Activated CD4-positive, alpha-beta T cell treated with anti-CD3 and anti-CD28 coated beads, Interleukin-2, amount 50 U/mL, for 48 hours (primary cell): Measurements from ENCODE around the gene TFCP2.

Experiments
- DNase-seq, 2 experiments: peaks; one replicate each; pipeline ENCODE4 v3.0.0-alpha.2; 2020

Gene TFCP2

GRCh38 chr12:51197736-51198567 is 25.0 kb upstream of the TFCP2 start:
- DNase-seq: no peak

DNA sequence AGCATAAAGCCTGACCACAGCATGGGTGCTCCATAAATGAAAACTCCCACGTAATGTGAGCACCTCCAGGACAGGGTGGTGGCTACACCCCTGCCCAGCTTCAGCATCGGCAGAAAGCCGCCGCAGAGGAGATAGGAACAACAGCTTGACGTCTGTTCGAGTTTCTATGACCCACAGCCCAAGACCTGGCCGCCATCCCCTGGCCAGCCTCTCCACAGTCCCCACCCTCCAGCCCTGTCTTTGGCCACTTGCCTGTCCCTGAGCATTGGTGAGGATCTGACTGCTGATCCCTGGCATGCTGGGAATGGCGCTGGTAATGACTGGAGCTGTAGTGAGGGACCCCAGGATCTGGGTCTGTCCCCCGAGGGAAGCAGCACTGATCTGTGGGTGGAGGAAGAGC is 23.6 kb upstream of the TFCP2 start:
- DNase-seq: no peak

GRCh38 chr12:51195841-51196240 is 22.9 kb upstream of the TFCP2 start:
- DNase-seq: no peak

GRCh38 chr12:51192284-51192671 is 19.3 kb upstream of the TFCP2 start:
- no peak for DNase-seq

DNA sequence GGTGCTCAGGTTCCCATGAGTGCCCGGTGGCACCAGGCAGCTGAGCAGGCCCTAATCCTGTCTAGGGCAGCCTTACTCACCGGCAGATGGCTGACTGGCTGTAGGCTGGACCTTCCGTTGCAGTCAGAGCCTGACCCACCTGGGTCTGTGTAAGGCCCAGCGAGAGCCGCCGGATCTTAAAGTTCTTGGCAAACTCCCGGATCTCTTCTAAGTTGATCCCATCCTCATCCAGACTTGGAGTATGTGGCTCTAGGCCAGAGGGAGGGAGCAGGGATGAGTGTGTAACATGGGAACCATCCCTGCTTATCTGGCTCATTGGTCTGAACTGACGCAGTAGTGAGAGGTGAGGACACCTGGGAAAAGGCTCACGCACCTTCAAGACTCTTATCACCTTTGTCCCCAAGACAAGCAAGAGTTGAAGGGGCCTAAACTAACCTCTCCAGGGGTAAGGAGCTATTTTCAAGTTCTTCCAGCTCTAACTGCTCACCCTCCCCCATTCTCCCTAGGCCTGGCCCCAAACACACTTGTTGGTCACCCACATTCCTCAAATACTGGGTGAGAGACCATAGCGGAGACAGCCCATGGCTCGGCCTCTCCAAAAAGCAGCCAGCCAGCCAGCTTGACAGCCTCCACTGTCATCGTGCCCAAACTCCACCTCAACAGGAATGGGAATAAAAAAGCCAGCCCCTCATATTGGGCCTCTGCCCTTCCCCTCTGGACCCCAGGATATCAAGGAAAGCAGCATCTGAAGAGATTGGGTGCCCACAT is 18.8 kb upstream of the TFCP2 start:
- no peak for DNase-seq

GRCh38 chr12:51190820-51191219 is 17.9 kb upstream of the TFCP2 start:
- no peak for DNase-seq

- DNase-seq: no peak
These were observed 16.9 kb upstream of the TFCP2 start for GRCh38 chr12:51189790-51190355.

DNA sequence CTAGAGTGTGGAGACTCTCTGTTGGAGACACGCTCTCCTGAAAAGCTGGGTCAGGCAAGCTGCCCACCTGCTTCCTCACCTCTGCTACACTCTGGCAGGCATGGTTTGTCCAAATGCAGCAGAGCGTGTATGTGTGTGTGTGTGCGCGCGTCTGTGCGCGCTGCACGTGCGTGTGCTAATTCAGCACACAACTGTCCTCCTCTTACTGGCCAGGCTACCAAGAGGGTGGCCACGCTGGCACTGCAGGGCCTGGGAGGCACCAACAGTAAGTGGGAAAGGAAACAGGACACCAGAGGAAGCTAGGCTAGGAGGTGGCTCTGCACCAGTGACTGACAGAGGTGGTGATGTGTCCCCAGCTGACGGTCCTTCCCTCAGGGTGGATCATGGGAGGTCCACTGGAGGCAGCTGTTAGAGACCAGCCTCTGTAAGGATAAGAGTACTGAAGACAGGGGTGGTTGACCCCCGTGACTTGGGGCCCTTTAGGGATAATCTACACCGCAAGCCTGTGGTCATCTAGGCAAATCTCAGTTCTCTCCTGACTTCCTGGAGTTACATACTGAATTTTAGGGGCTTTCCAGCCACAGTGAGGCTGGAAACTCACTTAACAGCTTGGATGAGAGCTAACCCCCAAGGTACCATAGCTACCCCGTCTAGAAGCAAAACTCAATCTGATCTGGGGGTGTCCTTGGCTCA is 15.6 kb upstream of the TFCP2 start:
- DNase-seq: no peak

- no peak for DNase-seq
These were observed 14.5 kb upstream of the TFCP2 start for GRCh38 chr12:51187370-51187987.

DNA sequence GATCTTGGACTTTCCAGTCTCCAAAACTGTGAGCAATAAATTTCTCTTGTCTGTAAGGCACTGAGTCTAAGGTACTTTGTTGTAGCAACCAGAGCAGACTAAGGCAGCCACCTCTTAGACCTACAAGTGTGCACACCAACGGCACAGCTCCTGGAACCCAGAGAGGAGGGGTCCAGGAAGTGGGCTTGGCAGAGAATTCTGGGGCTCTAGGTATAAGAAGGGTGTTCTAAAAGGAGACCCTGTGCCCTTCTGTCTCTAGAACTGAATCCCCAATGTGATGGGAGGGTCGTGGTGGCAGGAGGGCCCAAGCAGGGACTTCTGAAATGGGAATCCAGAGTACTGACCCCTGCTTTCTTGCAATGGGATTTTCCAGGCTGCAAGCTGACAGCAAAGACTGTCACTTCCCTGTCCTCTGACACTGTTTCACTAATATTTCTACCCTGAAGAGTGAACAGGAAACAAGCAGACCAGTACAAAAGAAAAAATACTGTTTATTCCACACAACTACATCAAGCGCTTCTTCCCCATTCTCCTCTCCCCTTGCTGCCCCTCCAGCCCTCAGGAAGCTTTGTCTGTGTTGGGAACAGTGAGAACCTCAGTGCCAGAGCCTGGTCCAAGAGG is 13.6 kb upstream of the TFCP2 start:
- no peak for DNase-seq

- no peak for DNase-seq
These were observed 12.3 kb upstream of the TFCP2 start for GRCh38 chr12:51185171-51185717.

- no peak for DNase-seq
These were observed 10.9 kb upstream of the TFCP2 start for GRCh38 chr12:51183816-51184215.

DNA sequence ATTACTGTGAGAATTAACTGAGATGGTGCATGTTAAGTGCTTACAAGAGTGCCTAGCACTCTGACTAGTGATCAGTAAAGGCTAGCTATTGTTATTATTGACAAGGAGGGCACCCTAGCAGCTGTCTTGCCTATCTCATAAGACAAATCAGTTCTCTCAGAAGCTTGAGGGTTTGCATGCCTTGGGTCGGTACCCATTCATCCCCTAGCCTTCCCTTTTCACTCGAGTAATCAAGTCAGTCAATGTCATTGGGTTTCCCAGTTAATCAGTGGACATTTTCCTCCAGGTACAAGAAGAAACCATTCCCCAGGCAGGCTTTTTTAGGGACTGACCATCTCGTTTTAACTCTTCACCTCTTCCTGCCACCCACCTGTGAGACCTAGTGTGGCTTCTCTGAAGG is 10.4 kb upstream of the TFCP2 start:
- DNase-seq: no peak

DNA sequence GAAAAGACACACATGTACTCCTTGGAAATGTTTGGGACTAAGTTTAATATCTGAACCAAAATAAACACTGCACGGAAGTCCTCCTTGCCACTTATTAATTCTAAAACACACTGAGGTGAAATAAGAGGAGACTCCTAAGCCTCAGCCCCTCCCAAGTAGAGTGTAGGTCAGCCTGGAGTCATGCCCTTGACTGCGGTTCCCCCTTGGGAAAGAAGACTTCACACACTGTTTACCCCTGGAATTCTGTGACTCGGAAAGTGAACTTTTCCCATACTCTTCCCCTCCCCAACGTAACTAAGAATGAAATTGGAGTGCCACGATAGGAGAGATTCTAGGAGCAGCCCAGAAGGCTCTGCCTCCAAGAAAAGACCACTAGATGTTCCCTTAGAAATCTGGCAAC is 8.6 kb upstream of the TFCP2 start:
- DNase-seq: no peak

DNA sequence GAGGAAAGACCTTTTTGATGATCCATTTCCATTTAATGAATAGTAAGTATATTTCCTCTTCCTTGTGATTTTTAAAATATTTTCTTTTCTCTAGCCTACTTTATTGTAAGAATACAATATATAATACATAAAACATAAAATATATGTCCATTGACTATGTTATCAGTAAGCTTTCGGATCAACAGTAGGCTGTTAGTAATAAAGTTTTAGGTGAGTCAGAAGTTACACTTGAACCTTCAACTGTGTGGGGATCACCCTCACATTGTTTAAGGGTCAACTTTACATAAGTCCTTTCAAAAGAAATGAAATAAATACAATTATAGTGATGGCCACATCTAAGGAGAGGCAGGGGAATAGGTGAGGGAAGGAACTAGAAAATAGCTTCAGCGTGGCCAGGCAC is 5.0 kb upstream of the TFCP2 start:
- DNase-seq: no peak

GRCh38 chr12:51174501-51174900 is 1.6 kb upstream of the TFCP2 start:
- no peak for DNase-seq

GRCh38 chr12:51171884-51172514 is 936 bp downstream of the TFCP2 start:
- no peak for DNase-seq

DNA sequence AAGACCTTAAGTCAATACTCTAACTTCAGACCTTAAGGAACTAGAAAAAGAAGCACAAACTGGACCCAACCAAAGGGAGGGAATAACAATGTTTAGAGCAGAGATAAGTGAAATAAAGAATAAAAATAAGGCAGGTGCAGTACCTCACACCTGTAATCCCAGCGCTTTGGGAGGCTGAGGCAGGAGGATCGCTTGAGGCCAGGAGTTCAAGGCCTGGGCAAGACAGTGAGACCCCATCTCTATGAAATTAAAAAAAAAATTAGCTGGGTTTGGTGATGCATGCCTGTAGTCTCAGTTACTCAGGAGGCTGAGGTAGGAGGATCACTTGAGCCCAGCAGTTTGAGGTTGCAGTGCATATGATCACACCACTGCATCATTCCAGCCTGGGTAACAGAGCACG is 9.1 kb downstream of the TFCP2 start:
- DNase-seq: no peak

- DNase-seq: no peak
These were observed 10.7 kb downstream of the TFCP2 start for GRCh38 chr12:51162217-51162616.

GRCh38 chr12:51160814-51161459 is 12.0 kb downstream of the TFCP2 start:
- no peak for DNase-seq

GRCh38 chr12:51156245-51156765 is 16.6 kb downstream of the TFCP2 start:
- no peak for DNase-seq
